BJ (cell line): ENCODE measurements around the gene CBFA2T2. TPM values are rescaled to one million over a fixed set of nuclear protein-coding genes. Genes with fewer than 3 reads are reported as not detected.

Source experiments
- CTCF ChIA-PET: fragments of 350-600 bp; formaldehyde crosslinking; extraction: SDS; loops from one replicate; lab custom pipeline; 2021; ENCODE audit warnings: antibody characterized with exemption, inconsistent platforms; lab: Yijun Ruan, JAX
- POLR2A ChIA-PET: fragments of 300-600 bp; sonication (Branson Sonifier 250); formaldehyde crosslinking; extraction: SDS; loops from one replicate; lab custom pipeline; 2021; ENCODE audit warnings: antibody characterized with exemption; lab: Charles Lee
- DNase-seq: peaks from one replicate; pipeline ENCODE4 v3.0.0-alpha.2; 2011; ENCODE audit warnings: low read depth
- H3K27me3 ChIP-seq: 2 replicates; pipeline ENCODE4 v1.6.0; 2011; ENCODE audit warnings: low read length; ENCODE audit not compliant: control insufficient read depth, insufficient read depth
- H3K36me3 ChIP-seq: 2 replicates; pipeline ENCODE4 v1.5.1; 2011; ENCODE audit warnings: low read length; ENCODE audit not compliant: control insufficient read depth, insufficient read depth
- H3K4me3 ChIP-seq: 2 replicates; pipeline ENCODE4 v1.5.1; 2011; ENCODE audit warnings: low read depth, mild to moderate bottlenecking, control low read depth, low read length
- polyA plus RNA-seq: library from polyadenylated mRNA; depleted of rRNA; stranded (reverse); fragments of >200 nt; gene quantifications from 2 replicates; pipeline ENCODE4 v1.2.3, GENCODE V29; 2011
- TF ChIP-seq, protein P1 (sequence below): IDR thresholded peaks from 2 replicates; pipeline ENCODE4 v1.5.1; 2011; ENCODE audit warnings: low read depth, mild to moderate bottlenecking, control low read depth, inconsistent platforms, low read length, moderate library complexity; ENCODE audit not compliant: insufficient read depth

Gene CBFA2T2
- polyA plus RNA-seq, 1 experiment = 7.6 TPM

DNA sequence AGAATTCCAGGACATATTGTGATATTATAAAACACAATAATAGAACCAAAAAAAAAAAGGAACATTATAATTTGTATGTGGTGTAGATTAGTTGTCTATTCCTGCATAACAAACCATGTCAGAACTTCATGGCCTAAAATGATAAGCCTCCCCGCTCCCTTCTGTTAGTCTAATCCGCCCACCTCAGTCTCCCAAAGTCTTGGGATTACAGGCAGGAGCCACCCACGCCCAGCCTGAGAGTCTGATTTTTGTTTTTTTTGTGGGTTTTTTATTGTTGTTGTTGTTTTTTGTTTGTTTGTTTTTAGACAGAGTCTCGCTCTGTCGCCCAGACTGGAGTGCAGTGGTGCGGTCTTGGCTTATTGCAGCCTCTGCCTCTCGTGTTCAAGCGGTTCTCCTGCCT is 111.1 kb downstream of the CBFA2T2 start:
- Histone ChIP-seq H3K4me3 (no peak overlapping the region), H3K27me3 (no peaks in the 10 kb centered on the region), H3K36me3 (no peaks in the 10 kb centered on the region)
- DNase-seq = no peak
- CTCF ChIA-PET = no interaction called here
- TF ChIP-seq, protein P1, sequence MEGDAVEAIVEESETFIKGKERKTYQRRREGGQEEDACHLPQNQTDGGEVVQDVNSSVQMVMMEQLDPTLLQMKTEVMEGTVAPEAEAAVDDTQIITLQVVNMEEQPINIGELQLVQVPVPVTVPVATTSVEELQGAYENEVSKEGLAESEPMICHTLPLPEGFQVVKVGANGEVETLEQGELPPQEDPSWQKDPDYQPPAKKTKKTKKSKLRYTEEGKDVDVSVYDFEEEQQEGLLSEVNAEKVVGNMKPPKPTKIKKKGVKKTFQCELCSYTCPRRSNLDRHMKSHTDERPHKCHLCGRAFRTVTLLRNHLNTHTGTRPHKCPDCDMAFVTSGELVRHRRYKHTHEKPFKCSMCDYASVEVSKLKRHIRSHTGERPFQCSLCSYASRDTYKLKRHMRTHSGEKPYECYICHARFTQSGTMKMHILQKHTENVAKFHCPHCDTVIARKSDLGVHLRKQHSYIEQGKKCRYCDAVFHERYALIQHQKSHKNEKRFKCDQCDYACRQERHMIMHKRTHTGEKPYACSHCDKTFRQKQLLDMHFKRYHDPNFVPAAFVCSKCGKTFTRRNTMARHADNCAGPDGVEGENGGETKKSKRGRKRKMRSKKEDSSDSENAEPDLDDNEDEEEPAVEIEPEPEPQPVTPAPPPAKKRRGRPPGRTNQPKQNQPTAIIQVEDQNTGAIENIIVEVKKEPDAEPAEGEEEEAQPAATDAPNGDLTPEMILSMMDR = no peak
- POLR2A ChIA-PET = no interaction called here

DNA sequence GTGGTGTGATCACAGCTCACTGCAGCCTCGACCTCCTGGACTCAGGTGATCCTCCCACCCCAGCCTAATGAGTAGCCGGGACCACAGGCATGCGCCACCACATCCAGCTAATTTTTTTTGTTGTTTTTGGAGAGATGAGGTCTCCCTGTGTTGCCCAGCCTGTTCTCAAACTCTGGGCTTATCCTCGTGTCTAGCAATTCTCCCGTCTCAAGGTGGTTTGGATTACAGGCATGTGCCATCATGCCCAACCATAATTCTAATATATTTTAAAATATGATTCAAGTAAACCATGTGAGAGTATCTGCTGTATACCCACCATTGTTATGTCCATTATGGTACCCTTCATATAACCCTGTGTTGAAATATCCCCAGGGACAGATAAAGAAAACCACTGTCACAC is 112.0 kb downstream of the CBFA2T2 start:
- Histone ChIP-seq H3K27me3 (no peaks in the 10 kb centered on the region), H3K4me3 (no peak overlapping the region), H3K36me3 (no peaks in the 10 kb centered on the region)
- ChIA-PET POLR2A (no interaction called here), CTCF (no interaction called here)
- no peak for DNase-seq
- TF ChIP-seq, protein P1 = no peak

DNA sequence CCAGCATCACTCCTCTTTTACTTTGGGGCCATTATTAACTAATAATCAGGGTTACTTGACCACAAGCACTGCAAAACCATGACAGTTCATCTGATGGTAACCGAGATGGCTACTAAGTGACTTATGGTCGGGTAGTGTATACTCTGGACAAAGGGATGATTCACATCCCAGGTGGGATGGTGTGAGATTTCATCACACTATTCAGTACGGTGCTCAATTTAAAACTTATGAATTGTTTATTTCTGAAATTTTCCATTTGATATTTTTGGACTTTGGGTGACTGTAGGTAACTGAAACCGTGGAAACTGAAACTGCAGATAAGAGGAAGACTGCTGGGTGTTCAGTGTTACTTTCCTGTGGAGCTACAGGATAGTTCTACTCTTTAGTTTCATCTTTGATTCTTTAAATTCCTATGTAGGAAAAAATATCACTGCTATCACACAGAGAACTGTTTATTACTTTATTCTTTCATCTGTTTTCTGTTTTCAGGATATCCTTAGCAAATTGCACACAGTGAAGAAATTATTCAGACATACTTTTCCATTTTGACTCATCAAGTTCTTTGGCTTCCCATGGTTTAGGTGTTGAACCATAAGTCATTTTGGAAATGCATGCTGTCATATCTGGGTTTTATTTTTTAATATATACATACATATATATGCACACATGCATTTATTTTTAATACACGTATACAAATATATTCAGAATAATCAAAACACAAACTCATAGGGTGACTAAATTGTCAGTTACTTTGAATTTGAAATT is 113.1 kb downstream of the CBFA2T2 start:
- TF ChIP-seq, protein P1 = no peak
- ChIA-PET CTCF (interaction anchor here (1.6 kb wide), 1 partner anchor 50 kb away, joined by 3 read pairs; no protein-coding TSS in a partner anchor), POLR2A (no interaction called here)
- H3K4me3 ChIP-seq = no peak overlapping the region
- no peaks in the 10 kb centered on the region for H3K27me3 ChIP-seq
- no peak for DNase-seq
- no peaks in the 10 kb centered on the region for H3K36me3 ChIP-seq

DNA sequence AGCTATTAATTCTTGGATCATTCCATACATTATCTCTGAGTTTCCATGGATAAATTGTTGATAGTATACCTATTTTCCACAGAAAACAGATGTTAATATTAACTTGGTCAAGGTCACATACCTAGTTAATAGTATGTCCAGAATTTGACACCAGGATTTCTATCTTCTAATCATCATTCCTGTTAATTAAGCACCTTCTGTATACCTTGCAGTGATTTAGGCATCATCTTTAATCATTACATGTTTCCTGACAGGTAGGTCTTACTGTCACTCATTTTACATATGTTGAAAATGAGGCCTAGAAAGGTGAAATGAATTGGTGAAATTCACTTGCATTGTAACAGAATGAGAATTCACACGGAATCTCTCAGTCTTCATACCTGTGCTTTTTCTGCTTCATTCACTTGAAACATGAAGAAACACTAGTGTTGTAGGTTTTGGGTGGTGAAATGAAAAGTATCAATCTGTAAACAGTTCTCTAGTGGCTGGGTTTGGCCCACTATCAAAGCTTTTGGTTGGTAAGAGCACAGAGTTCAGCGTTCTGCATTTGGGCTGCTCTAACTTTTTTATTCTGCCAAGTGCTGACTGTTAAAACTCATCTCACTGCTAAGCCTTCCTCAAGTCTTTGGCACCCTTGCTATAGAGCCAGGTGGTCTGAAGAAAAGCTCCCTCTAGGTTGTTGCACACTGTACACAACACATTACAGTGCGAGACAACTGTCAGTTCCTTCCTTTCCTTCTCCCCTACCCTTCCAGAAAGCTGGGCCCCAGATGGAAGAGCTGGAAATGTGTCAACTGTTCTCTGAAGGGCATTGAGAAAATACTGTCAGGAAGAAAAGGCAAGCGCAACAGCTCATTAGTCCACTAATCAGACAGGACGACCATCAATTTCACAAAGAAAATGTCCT is 114.4 kb downstream of the CBFA2T2 start:
- H3K4me3 ChIP-seq = no peak overlapping the region
- DNase-seq = no peak
- TF ChIP-seq, protein P1 = no peak
- no peaks in the 10 kb centered on the region for H3K36me3 ChIP-seq
- H3K27me3 ChIP-seq = no peaks in the 10 kb centered on the region
- CTCF ChIA-PET = interaction anchor here (0.8 to 1.6 kb wide), 2 partner anchors 27 to 49 kb away, joined by 3 read pairs; no protein-coding TSS in a partner anchor
- POLR2A ChIA-PET = no interaction called here

DNA sequence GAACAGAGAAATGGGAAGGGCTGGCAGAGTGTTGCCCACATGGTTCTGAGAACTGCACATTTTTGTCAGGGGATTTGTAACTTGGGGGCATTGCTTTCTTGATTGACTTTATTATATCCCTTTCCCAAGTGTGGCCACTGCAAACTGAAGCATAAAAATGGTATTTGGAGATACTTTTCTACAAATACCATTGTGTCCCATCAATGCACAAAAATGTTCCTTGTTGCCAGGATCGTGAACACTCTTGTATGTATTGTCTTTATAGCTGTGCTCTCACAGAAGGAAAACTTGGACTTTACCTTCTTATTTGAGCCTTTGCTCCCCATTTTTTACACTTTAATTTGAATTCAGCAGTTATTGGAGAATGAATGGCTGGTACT is 115.1 kb downstream of the CBFA2T2 start:
- no peak for DNase-seq
- ChIA-PET CTCF (interaction anchor here (0.8 kb wide), 1 partner anchor 26 kb away, joined by 3 read pairs; no protein-coding TSS in a partner anchor), POLR2A (no interaction called here)
- Histone ChIP-seq H3K36me3 (no peaks in the 10 kb centered on the region), H3K4me3 (no peak overlapping the region), H3K27me3 (no peaks in the 10 kb centered on the region)
- TF ChIP-seq, protein P1 = no peak
